ENCODE results near the gene FAIM2.

DNA sequence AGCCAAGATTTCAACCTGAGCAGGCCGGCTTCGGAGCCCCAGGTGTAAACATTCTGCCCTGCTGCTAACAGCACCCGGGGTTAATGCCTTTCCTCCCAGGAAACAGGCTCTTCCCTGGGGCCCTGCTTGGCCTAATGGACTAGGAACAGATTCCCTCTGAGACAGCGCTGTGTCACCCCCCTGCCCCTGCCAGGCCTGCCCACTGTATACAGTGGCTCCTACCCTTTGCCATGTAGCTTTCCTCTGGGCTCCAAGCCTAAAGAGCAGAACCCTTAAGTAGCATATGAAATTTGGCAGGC is 32.5 kb downstream of the FAIM2 start:
- TF ChIP-seq, protein P1, sequence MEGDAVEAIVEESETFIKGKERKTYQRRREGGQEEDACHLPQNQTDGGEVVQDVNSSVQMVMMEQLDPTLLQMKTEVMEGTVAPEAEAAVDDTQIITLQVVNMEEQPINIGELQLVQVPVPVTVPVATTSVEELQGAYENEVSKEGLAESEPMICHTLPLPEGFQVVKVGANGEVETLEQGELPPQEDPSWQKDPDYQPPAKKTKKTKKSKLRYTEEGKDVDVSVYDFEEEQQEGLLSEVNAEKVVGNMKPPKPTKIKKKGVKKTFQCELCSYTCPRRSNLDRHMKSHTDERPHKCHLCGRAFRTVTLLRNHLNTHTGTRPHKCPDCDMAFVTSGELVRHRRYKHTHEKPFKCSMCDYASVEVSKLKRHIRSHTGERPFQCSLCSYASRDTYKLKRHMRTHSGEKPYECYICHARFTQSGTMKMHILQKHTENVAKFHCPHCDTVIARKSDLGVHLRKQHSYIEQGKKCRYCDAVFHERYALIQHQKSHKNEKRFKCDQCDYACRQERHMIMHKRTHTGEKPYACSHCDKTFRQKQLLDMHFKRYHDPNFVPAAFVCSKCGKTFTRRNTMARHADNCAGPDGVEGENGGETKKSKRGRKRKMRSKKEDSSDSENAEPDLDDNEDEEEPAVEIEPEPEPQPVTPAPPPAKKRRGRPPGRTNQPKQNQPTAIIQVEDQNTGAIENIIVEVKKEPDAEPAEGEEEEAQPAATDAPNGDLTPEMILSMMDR (conservative IDR thresholded peaks at IDR 0.05) = no peak
- no peak for TF ChIP-seq ZFX (IDR thresholded peaks at IDR 0.05)

Data from C4-2B (cell line).